DND-41 (cell line): Measurements from ENCODE around the gene FOXP1.
A peak's percentile ranks its signal among the peaks of the same experiment; 100 is the strongest.

Experiments
- CTCF ChIP-seq: IDR thresholded peaks from 2 replicates; pipeline ENCODE4 v1.5.1; 2012; ENCODE audit warnings: borderline replicate concordance, low read length, moderate library complexity, mild to moderate bottlenecking; ENCODE audit not compliant: poor library complexity, severe bottlenecking; ENCODE audit errors: extremely low read depth
- EZH2 ChIP-seq: IDR thresholded peaks from 3 replicates; pipeline ENCODE4 v1.6.1; 2012; ENCODE audit warnings: borderline replicate concordance, low read depth, mild to moderate bottlenecking, moderate library complexity, low read length, inconsistent platforms; ENCODE audit not compliant: severe bottlenecking

- no peak for TF ChIP-seq EZH2
- TF ChIP-seq CTCF = peak; percentile 21
Measured at GRCh38 chr3:71581457-71582035, 2.0 kb downstream of the FOXP1 start.
